GM23338 (cell line): Measurements from ENCODE around the gene PCLAF. TPM values are rescaled to one million over a fixed set of nuclear protein-coding genes. Genes with fewer than 3 reads are reported as not detected.

Experiments
- ATAC-seq: fragments of 200-7000 bp; cut with Tn5 transposase; 3 replicates; pipeline ENCODE4 v1.9.1; 2020
- DNase-seq: peaks from one replicate; pipeline ENCODE4 v3.0.0-alpha.2; 2015; ENCODE audit warnings: low spot score
- H2AFZ ChIP-seq: fragments of 200-600 bp; sonication (generic); 2 replicates; pipeline ENCODE4 v1.8.0; 2016; ENCODE audit warnings: antibody characterized with exemption, mild to moderate bottlenecking, moderate library complexity
- H3F3A ChIP-seq: fragments of 200-600 bp; sonication (generic); replicated peaks from 2 replicates; pipeline ENCODE4 v1.8.0; 2017; ENCODE audit warnings: antibody characterized with exemption, mixed run types, low read depth
- H3K27ac ChIP-seq: fragments of 200-600 bp; sonication (generic); 2 replicates; pipeline ENCODE4 v1.6.1; 2016; ENCODE audit warnings: low read depth
- H3K27me3 ChIP-seq: fragments of 200-600 bp; sonication (generic); 2 replicates; pipeline ENCODE4 v1.8.0; 2016; ENCODE audit warnings: mild to moderate bottlenecking, mixed run types, moderate library complexity; ENCODE audit not compliant: insufficient read depth
- H3K36me3 ChIP-seq: fragments of 200-600 bp; sonication (generic); 2 replicates; pipeline ENCODE4 v1.8.0; 2016; ENCODE audit warnings: mild to moderate bottlenecking; ENCODE audit not compliant: insufficient read depth
- H3K4me1 ChIP-seq: fragments of 200-600 bp; sonication (generic); 2 replicates; pipeline ENCODE4 v1.8.0; 2016; ENCODE audit warnings: mild to moderate bottlenecking, moderate library complexity; ENCODE audit not compliant: insufficient read depth
- H3K4me2 ChIP-seq: fragments of 200-600 bp; sonication (generic); 2 replicates; pipeline ENCODE4 v1.7.1; 2017; ENCODE audit warnings: mixed run types
- H3K4me3 ChIP-seq: fragments of 200-600 bp; sonication (generic); 2 replicates; pipeline ENCODE4 v1.6.1; 2016; ENCODE audit warnings: mixed run types
- H3K79me2 ChIP-seq: fragments of 200-600 bp; sonication (generic); replicated peaks from 2 replicates; pipeline ENCODE4 v1.8.0; 2017; ENCODE audit warnings: mild to moderate bottlenecking; ENCODE audit not compliant: insufficient read depth
- H3K9me2 ChIP-seq: fragments of 200-600 bp; sonication (generic); 2 replicates; pipeline ENCODE4 v1.8.0; 2017; ENCODE audit not compliant: insufficient read depth
- H4K20me1 ChIP-seq: fragments of 200-600 bp; sonication (generic); replicated peaks from 2 replicates; pipeline ENCODE4 v1.8.0; 2017; ENCODE audit warnings: mild to moderate bottlenecking; ENCODE audit not compliant: insufficient read depth
- H3K27ac Mint-ChIP-seq: 2 replicates; pipeline ENCODE4 v1.8.0; 2020; ENCODE audit warnings: inconsistent platforms, mild to moderate bottlenecking, moderate library complexity, mixed read lengths
- H3K27me3 Mint-ChIP-seq: 3 replicates; pipeline ENCODE4 v1.8.0; 2022; ENCODE audit warnings: low read depth, mild to moderate bottlenecking, moderate library complexity, mixed read lengths, inconsistent platforms; ENCODE audit not compliant: insufficient read depth, poor library complexity
- H3K36me3 Mint-ChIP-seq: 3 replicates; pipeline ENCODE4 v1.8.0; 2021; ENCODE audit warnings: low read depth, mild to moderate bottlenecking, inconsistent platforms, moderate library complexity, mixed read lengths
- H3K4me1 Mint-ChIP-seq: 3 replicates; pipeline ENCODE4 v1.8.0; 2020; ENCODE audit warnings: mild to moderate bottlenecking, inconsistent platforms, mixed read lengths
- H3K4me3 Mint-ChIP-seq: 3 replicates; pipeline ENCODE4 v1.8.0; 2021; ENCODE audit warnings: moderate library complexity, mild to moderate bottlenecking, inconsistent platforms, mixed read lengths
- H3K9me3 Mint-ChIP-seq: 3 replicates; pipeline ENCODE4 v1.8.0; 2020; ENCODE audit warnings: moderate library complexity, mild to moderate bottlenecking, inconsistent platforms, mixed read lengths
- CREB1 ChIP-seq: fragments of 250-450 bp; sonication (Bioruptor Pico); IDR thresholded peaks from 2 replicates; pipeline ENCODE4 v1.5.0; 2020; ENCODE audit warnings: low read depth, mild to moderate bottlenecking, moderate library complexity
- CTCF ChIP-seq, 2 experiments: fragments of 200-600 bp in 1 of 2; sonication (generic) in 1 of 2; conservative IDR thresholded peaks; 2 replicates each; pipeline versions ENCODE4 v1.5.1 to v1.6.1; 2016 to 2017; ENCODE audit warnings: antibody characterized with exemption in 2 of 2, low read depth in 2 of 2, mild to moderate bottlenecking in 2 of 2, moderate library complexity in 1 of 2
- ETS1 ChIP-seq: IDR thresholded peaks from 2 replicates; pipeline ENCODE4 v1.6.1; 2016; ENCODE audit warnings: antibody characterized with exemption
- EZH2 ChIP-seq: fragments of 200-600 bp; sonication (generic); IDR thresholded peaks from one replicate; pipeline ENCODE4 v1.8.0; 2017; ENCODE audit warnings: antibody characterized with exemption, mild to moderate bottlenecking, low read depth; ENCODE audit not compliant: unreplicated experiment
- EZH2phosphoT487 ChIP-seq: fragments of 200-600 bp; sonication (generic); IDR thresholded peaks from one replicate; pipeline ENCODE4 v1.8.1; 2018; ENCODE audit warnings: antibody characterized with exemption; ENCODE audit not compliant: unreplicated experiment
- JUNB ChIP-seq: IDR thresholded peaks from one replicate; pipeline ENCODE4 v1.6.1; 2016; ENCODE audit warnings: antibody characterized with exemption; ENCODE audit not compliant: unreplicated experiment
- NANOG ChIP-seq: IDR thresholded peaks from 2 replicates; pipeline ENCODE4 v1.6.1; 2016; ENCODE audit warnings: antibody characterized with exemption, borderline replicate concordance
- POLR2AphosphoS5 ChIP-seq: IDR thresholded peaks from 2 replicates; pipeline ENCODE4 v1.6.1; 2016; ENCODE audit warnings: antibody characterized with exemption, low read depth
- ZNF331 ChIP-seq: fragments of 250-450 bp; sonication (Bioruptor Pico); IDR thresholded peaks from 2 replicates; pipeline ENCODE4 v1.5.0; 2020; ENCODE audit warnings: low read depth, mild to moderate bottlenecking, moderate library complexity
- ZNF462 ChIP-seq: fragments of 250-450 bp; sonication (Bioruptor Pico); IDR thresholded peaks from 2 replicates; pipeline ENCODE4 v1.5.0; 2020; ENCODE audit warnings: mild to moderate bottlenecking, moderate library complexity
- polyA plus RNA-seq: library from polyadenylated mRNA; unstranded; fragments of >200 nt; fragmentation: Nextera tagmentation; extraction: Ambion mirVana; gene quantifications from 2 replicates; pipeline ENCODE4 v1.2.1, GENCODE V29; 2016
- total RNA-seq: library from RNA; depleted of rRNA; stranded (reverse); fragments of >200 nt; shearing (Covaris generic); gene quantifications from 2 replicates; pipeline ENCODE4 v1.2.3, GENCODE V29; 2014

The PCLAF gene
- total and polyA plus RNA-seq, 2 experiments from 2014 or later: 48.9 to 206 TPM

GRCh38 chr15:64398575-64398974 lies 17.3 kb upstream of the PCLAF start:
- no peaks in the 10 kb centered on the region for H3K4me1 ChIP-seq
- H3K79me2 ChIP-seq: no peaks in the 10 kb centered on the region
- no peaks in the 10 kb centered on the region for H3F3A ChIP-seq
- H3K36me3 ChIP-seq: peaks cover 15% of the 10 kb centered on the region; the same call in 1 of the 2 replicates
- ATAC-seq: no peak
- H4K20me1 ChIP-seq: no peaks in the 10 kb centered on the region
- H2AFZ ChIP-seq: no peak overlapping the region
- H3K27ac Mint-ChIP-seq: no peak overlapping the region
- H3K4me1 Mint-ChIP-seq: no peaks in the 10 kb centered on the region
- H3K4me2 ChIP-seq: no peak overlapping the region
- no peak for TF ChIP-seq ZNF331 (CRISPR knock-in tag)
- no peak for TF ChIP-seq POLR2AphosphoS5
- no peak for TF ChIP-seq EZH2
- no peak for TF ChIP-seq ZNF462 (CRISPR knock-in tag)
- TF ChIP-seq JUNB: no peak
- TF ChIP-seq CREB1 (CRISPR knock-in tag): no peak
- TF ChIP-seq NANOG: no peak
- TF ChIP-seq CTCF (conservative IDR thresholded peaks at IDR 0.05; ENCODE audit: low read depth in 2 of 2): no peak
- no peak for TF ChIP-seq EZH2phosphoT487
- no peak for TF ChIP-seq ETS1
- no peak overlapping the region for H3K4me3 Mint-ChIP-seq
- H3K27me3 Mint-ChIP-seq: no peaks in the 10 kb centered on the region
- no peak overlapping the region for H3K27ac ChIP-seq
- no peak for DNase-seq
- no peak overlapping the region for H3K4me3 ChIP-seq
- no peaks in the 10 kb centered on the region for H3K9me3 Mint-ChIP-seq
- no peaks in the 10 kb centered on the region for H3K27me3 ChIP-seq
- H3K36me3 Mint-ChIP-seq: peaks cover 49% of the 10 kb centered on the region
- no peaks in the 10 kb centered on the region for H3K9me2 ChIP-seq
